ENCODE measurements around the gene OR5M11.

The OR5M11 gene

GRCh38 chr11:56533054-56533740 is 9.9 kb downstream of the OR5M11 start:
- TF ChIP-seq CTCF (conservative IDR thresholded peaks at IDR 0.05; ENCODE audit: low read depth) = no peak
- DNase-seq (ENCODE audit: low spot score) = no peak
- no peak overlapping the region for H3K27ac ChIP-seq
- ChIA-PET POLR2A (ENCODE audit: low non-redundant PET) (no interaction called here), CTCF (no interaction called here)

- CTCF ChIA-PET = no interaction called here
- no peak for TF ChIP-seq CTCF (conservative IDR thresholded peaks at IDR 0.05; ENCODE audit: low read depth)
- no peak overlapping the region for H3K27ac ChIP-seq
- DNase-seq (ENCODE audit: low spot score) = no peak
- POLR2A ChIA-PET (ENCODE audit: low non-redundant PET) = no interaction called here
Measured at GRCh38 chr11:56531856-56532255, 11.2 kb downstream of the OR5M11 start.

- no peak for TF ChIP-seq CTCF (conservative IDR thresholded peaks at IDR 0.05; ENCODE audit: low read depth)
- ChIA-PET CTCF (no interaction called here), POLR2A (ENCODE audit: low non-redundant PET) (no interaction called here)
- no peak for DNase-seq (ENCODE audit: low spot score)
- H3K27ac ChIP-seq = no peak overlapping the region
Measured at GRCh38 chr11:56522008-56522407, 21.0 kb downstream of the OR5M11 start.

- no peak for DNase-seq (ENCODE audit: low spot score)
- ChIA-PET CTCF (interaction anchor here (0.6 to 0.7 kb wide), 2 partner anchors 29 to 736 kb away, joined by 4 to 5 read pairs; no protein-coding TSS in a partner anchor), POLR2A (ENCODE audit: low non-redundant PET) (no interaction called here)
- H3K27ac ChIP-seq = no peak overlapping the region
- TF ChIP-seq CTCF (conservative IDR thresholded peaks at IDR 0.05; ENCODE audit: low read depth) = no peak
Measured at GRCh38 chr11:56513280-56513679, 29.8 kb downstream of the OR5M11 start.

GRCh38 chr11:56509439-56509838 is 33.6 kb downstream of the OR5M11 start:
- H3K27ac ChIP-seq = no peak overlapping the region
- ChIA-PET POLR2A (ENCODE audit: low non-redundant PET) (no interaction called here), CTCF (no interaction called here)
- DNase-seq (ENCODE audit: low spot score) = no peak
- TF ChIP-seq CTCF (conservative IDR thresholded peaks at IDR 0.05; ENCODE audit: low read depth) = no peak

GRCh38 chr11:56497010-56497409 is 46.0 kb downstream of the OR5M11 start:
- ChIA-PET POLR2A (ENCODE audit: low non-redundant PET) (no interaction called here), CTCF (no interaction called here)

More at GRCh38 chr11:56497010-56497409, 46.0 kb downstream of the OR5M11 start:
- DNase-seq (ENCODE audit: low spot score) = no peak
- H3K27ac ChIP-seq = no peak overlapping the region
- TF ChIP-seq CTCF (conservative IDR thresholded peaks at IDR 0.05; ENCODE audit: low read depth) = no peak
